Motor neuron (in vitro differentiated cells): ENCODE results near the gene PM20D1. TPM values are rescaled to one million over a fixed set of nuclear protein-coding genes. Genes with fewer than 3 reads are reported as not detected.
"Not testable (repeated sequence)": the region's sequence is repeated elsewhere in the genome, so short reads cannot be mapped to it uniquely, and the experiment has no call there.

Experiments used
- ATAC-seq, 8 experiments: fragments of 200-7000 bp; cut with Tn5 transposase; replicated peaks in 6 of 8; 2 replicates each; pipeline ENCODE4 v1.8.0; 2021; ENCODE audit warnings: mild to moderate bottlenecking in 8 of 8, moderate library complexity in 8 of 8
- H3K27ac ChIP-seq, 2 donors: fragments of 250-450 bp; sonication (Bioruptor Pico); 2 replicates each; pipeline ENCODE4 v1.9.0; 2021; ENCODE audit warnings: antibody characterized with exemption in 2 of 2, mild to moderate bottlenecking in 2 of 2, moderate library complexity in 1 of 2
- H3K4me1 ChIP-seq, 2 donors: fragments of 250-450 bp; sonication (Bioruptor Pico); replicated peaks in 1 of 2; 2 replicates each; pipeline ENCODE4 v1.6.1; 2021; ENCODE audit warnings: antibody characterized with exemption in 2 of 2, mild to moderate bottlenecking in 2 of 2, moderate library complexity in 1 of 2
- H3K4me3 ChIP-seq, 5 donors: fragments of 250-450 bp; sonication (Bioruptor Pico); 2 replicates each; pipeline ENCODE4 v1.9.0; 2021; ENCODE audit warnings: antibody characterized with exemption in 5 of 5, mild to moderate bottlenecking in 5 of 5, moderate library complexity in 4 of 5
- WGBS, 10 experiments: fragments of 450-650 bp; shearing (Covaris generic); methylation state at CpG; one replicate each; pipeline ENCODE4 v1.0.0; 2022; 5-methylcytosine and 5-hydroxymethylcytosine counted together
- in situ Hi-C, 9 experiments: fragments of 400-800 bp; cut with MboI; loops; one replicate each; pipeline ENCODE4 v1.15.0; 2021; ENCODE audit warnings: low sequenced_read_pairs in 9 of 9, low pct_unique_long_range_greater_than_20kb in 2 of 9; ENCODE audit not compliant: unreplicated experiment in 9 of 9
- total RNA-seq, 8 experiments: library from RNA; unstranded; fragments of 300-600 nt; gene quantifications; 2 replicates each; pipeline versions ENCODE4 v1.2.3 to v1.2.4, GENCODE V29; 2022

PM20D1 gene, protein sequence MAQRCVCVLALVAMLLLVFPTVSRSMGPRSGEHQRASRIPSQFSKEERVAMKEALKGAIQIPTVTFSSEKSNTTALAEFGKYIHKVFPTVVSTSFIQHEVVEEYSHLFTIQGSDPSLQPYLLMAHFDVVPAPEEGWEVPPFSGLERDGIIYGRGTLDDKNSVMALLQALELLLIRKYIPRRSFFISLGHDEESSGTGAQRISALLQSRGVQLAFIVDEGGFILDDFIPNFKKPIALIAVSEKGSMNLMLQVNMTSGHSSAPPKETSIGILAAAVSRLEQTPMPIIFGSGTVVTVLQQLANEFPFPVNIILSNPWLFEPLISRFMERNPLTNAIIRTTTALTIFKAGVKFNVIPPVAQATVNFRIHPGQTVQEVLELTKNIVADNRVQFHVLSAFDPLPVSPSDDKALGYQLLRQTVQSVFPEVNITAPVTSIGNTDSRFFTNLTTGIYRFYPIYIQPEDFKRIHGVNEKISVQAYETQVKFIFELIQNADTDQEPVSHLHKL
- total RNA-seq = 1 to 10 TPM in 2 of 8 experiments, under 1 TPM in 5, not detected in 1; 0.05 to 1.8 (median 0.52) TPM

DNA sequence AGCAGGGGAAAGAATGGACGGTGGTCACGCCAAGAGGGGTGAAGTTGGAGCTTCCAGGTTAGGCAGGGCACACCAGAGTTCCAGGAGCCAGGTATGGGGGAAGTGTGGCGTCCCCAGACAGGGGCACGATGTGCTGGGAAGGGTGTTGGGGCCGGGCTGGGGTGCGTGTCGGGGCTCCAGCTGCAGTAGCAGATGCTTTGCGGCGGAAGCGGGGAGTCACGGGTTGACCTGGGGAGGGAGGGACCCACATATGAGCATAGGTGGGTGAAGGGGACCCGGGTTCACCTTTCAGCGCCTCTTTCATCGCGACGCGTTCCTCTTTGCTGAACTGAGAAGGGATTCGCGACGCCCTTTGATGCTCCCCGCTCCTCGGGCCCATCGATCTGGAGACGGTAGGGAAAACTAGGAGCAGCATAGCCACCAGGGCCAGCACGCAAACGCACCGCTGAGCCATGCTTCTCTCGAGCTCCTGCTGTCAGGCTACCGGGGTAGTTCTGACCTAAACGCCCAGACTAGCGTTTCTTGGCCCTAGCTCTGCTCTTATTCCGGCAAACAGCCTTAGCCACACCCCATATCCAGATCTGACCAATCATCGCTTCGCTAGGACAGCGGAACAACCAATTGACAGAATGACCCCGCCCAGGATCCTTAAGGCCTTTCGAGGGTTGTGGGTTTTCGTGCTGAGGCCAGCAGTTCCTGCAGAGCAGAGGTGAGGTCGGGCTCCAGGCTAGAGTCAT, at the start of gene PM20D1:
PM20D1 (minus strand) TSS at position 514 of the 737 bp plus-strand sequence; CDS start at position 454, 60 bp downstream.
- WGBS, 10 experiments = 0 to 95% (median 40%) methylated on average over 1 to 31 of the region's 39 CpGs; no CpG with 5 or more reads in 1 of the 10 experiments
- H3K4me3 ChIP-seq = peak within 1 kb of the TSS in 1 of 5 donors; percentile 21
- peaks cover 0 to 4% of the 10 kb centered on the region in 2 donors for H3K4me1 ChIP-seq
- H3K27ac ChIP-seq = no peak within 1 kb of the TSS
- in situ Hi-C loops = no loop called here
- peak in 6 of 8 experiments; percentile 71 to 99 (median 98) for ATAC-seq

DNA sequence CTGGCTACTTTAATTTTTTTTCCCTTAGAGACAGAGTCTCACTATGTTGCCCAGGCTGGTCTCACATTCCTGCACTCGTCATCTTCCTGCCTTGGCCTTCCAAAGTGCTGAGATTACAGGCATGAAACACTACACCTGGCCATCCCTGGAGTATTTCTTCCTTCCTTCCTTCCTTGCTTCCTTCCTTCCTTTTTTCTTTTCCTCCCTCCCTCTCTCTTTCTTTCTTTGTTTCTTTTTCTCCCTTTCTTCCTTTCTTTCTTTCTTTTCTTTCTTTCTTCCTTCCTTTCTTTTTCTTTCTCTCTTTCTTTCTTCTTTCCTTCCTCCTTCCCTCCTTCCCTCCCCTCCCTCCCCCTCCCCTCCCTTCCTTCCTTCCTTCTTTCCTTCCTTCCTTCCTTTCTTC, 46.4 kb upstream of the PM20D1 start:
- in situ Hi-C loops = no loop called here
- 27 to 86% (median 56%) methylated on average over 1 of the region's 1 CpG for WGBS, 10 experiments
- no peak overlapping the region for H3K4me3 ChIP-seq
- H3K27ac ChIP-seq = no peak overlapping the region
- ATAC-seq = no peak
- no peaks in the 10 kb centered on the region for H3K4me1 ChIP-seq

DNA sequence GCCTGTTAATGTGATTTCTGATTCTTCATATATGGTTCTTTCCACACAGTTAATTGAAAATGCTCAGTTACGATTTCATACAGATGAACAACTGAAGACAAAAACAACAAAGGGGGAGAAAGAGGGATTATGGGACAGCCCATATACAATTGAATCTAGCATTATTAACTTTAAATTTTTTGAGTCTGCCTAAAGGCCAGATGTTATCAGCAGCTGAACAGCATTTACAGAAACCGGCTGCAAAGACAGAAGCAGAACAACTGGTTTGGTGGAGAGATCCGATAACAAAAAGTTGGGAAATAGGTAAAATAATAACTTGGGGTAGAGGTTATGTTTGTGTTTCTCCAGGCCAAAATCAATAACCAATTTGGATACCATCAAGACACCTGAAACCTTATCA, 44.2 kb upstream of the PM20D1 start:
- H3K27ac ChIP-seq, H3K4me3 ChIP-seq, in situ Hi-C loops, ATAC-seq, H3K4me1 ChIP-seq: not testable (repeated sequence)
- WGBS, 10 experiments = 0 to 100% (median 89%) methylated on average over 1 to 3 of the region's 3 CpGs

DNA sequence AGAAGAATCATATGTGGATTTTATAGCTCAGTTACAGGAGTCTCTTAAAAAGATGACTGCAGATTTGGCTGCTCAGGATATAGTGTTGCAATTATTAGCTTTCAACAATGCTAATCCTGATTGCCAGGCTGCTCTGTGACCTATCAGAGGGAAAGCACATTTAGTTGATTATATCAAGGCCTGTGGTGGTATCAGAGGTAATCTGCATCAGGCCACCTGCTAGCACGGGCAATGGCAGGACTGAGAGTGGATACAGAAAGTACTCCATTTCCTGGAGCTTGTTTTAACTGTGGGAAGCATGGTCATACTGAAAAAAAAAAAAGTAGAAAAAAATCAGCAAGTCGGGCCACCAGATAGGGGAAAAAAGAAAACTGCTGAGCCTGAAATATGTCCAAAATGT, 42.2 kb upstream of the PM20D1 start:
- H3K4me1 ChIP-seq, H3K4me3 ChIP-seq, H3K27ac ChIP-seq, ATAC-seq, in situ Hi-C loops: not testable (repeated sequence)
- 28 to 100% (median 62%) methylated on average over 1 to 2 of the region's 2 CpGs; no CpG with 5 or more reads in 1 of the 10 experiments for WGBS, 10 experiments

DNA sequence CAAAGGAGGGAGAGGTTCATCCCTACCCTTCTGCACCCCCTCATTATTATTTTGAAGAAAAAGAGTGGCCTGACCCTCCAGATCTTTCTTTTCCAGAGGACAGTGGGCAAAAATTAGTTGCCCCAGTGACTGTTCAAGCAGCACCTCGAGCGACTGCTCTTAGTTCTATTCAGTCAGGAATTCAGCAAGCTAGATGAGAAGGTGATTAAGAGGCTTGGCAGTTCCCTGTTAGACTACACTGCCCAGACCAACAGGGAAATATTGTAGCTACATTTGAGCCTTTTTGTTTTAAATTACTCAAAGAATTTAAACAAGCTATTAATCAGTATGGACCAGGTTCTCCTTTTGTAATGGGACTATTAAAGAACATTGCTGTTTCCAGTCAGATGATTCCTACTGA, 41.5 kb upstream of the PM20D1 start:
- ATAC-seq, H3K4me3 ChIP-seq, H3K27ac ChIP-seq, in situ Hi-C loops, H3K4me1 ChIP-seq: not testable (repeated sequence)
- 29 to 93% (median 83%) methylated on average over 1 to 2 of the region's 2 CpGs; no CpG with 5 or more reads in 5 of the 10 experiments for WGBS, 10 experiments

DNA sequence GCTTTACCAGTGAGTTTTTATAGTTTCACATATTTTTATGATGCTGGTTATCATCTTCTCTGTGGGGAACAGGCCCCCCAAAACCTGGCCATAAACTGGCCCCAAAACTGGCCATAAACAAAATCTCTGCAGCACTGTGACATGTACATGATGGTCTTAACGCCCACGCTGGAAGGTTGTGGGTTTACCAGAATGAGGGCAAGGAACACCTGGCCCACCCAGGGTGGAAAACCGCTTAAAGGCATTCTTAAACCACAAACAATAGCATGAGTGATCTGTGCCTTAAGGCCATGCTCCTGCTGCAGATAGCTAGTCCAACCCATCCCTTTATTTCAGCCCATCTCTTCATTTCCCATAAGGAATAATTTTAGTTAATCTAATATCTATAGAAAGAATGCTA, 40.7 kb upstream of the PM20D1 start:
- in situ Hi-C loops, H3K27ac ChIP-seq, H3K4me1 ChIP-seq, H3K4me3 ChIP-seq, ATAC-seq: not testable (repeated sequence)
- WGBS, 10 experiments = 60 to 100% (median 100%) methylated on average over 1 to 3 of the region's 3 CpGs; no CpG with 5 or more reads in 2 of the 10 experiments

DNA sequence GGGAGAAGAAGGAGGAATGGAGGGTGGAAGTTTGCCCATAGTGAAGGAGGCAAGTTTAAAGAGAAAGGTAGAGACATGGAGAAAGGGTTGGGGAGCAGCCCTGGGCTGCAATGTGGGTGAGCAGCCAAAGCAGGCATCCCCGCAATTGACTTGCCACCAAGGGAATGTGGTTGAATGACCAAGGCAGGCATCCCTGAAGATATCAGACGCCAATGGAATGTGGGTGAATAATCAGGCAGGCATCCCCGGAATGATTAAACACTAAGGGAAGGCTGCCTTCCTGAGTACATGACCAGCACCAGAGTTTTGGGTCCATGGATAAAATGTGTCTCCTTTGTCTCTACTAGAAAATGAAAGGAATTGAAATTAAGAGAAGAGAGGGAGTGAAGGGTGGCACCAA, 39.8 kb upstream of the PM20D1 start:
- in situ Hi-C loops, H3K4me1 ChIP-seq, H3K27ac ChIP-seq, H3K4me3 ChIP-seq, ATAC-seq: not testable (repeated sequence)
- 9 to 100% (median 70%) methylated on average over 2 to 3 of the region's 3 CpGs; no CpG with 5 or more reads in 1 of the 10 experiments for WGBS, 10 experiments

DNA sequence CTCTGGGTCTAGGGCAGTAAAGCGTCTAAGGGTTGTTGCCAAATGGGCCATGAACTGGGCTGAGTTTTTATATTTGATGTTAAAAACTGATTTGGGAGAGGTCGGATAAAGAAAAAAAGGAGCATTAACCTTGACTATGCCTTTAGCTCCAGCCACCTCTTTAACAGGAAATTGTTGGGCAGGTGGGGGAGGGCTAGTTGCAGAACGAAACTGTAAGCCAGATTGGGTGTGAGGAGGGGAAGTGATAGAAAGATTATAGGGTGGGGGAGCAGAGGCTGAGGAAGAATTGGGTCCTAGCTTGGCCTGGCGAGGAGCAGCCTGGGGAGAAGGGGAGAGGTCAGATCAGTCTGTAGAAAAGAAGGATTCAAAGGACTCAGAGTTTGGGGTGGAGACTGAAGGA, 39.1 kb upstream of the PM20D1 start:
- H3K27ac ChIP-seq, H3K4me3 ChIP-seq, H3K4me1 ChIP-seq, ATAC-seq, in situ Hi-C loops: not testable (repeated sequence)
- 57 to 90% (median 80%) methylated on average over 1 to 4 of the region's 4 CpGs; no CpG with 5 or more reads in 1 of the 10 experiments for WGBS, 10 experiments

DNA sequence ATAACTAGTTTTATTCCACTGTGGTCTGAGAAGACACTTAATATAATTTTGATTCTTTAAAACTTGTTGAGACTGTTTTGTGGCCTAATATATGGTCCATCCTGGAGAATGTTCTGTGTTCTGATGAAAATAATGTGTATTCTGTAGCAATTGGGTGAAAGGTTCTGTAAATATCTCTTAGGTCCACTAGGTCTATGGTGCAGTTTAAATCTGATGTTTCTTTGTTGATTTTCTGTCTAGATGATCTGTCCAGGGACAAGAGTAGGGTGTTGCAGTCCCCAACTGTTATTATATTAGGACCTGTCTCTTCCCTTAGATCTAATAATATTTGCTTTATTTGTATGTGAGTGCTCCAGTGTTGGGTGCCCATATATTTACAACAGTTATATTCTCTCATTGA, 33.9 kb upstream of the PM20D1 start:
- H3K4me1 ChIP-seq = no peaks in the 10 kb centered on the region
- in situ Hi-C loops = no loop called here
- no peak overlapping the region for H3K27ac ChIP-seq
- ATAC-seq = no peak
- H3K4me3 ChIP-seq = no peak overlapping the region

DNA sequence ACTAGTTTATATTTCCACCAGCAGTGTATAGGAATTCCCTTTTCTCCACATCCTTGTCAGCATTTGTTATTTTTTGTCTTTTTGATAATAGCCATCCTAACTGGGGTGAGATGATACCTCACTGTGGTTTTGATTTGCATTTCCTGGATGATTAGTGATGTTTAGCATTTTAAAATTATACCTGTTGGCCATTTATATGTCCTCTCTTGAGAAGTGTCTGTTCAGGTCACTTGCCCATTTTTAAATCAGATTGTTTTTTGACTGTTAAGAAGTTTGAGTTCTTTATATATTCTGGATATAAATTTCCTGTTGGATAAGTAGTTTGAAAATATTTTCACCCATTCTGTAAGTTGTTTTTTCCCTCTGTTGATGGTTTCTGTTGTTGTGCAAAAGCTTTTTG, 31.0 kb upstream of the PM20D1 start:
- no peak overlapping the region for H3K27ac ChIP-seq
- in situ Hi-C loops = no loop called here
- no peaks in the 10 kb centered on the region for H3K4me1 ChIP-seq
- H3K4me3 ChIP-seq = no peak overlapping the region
- no peak for ATAC-seq

DNA sequence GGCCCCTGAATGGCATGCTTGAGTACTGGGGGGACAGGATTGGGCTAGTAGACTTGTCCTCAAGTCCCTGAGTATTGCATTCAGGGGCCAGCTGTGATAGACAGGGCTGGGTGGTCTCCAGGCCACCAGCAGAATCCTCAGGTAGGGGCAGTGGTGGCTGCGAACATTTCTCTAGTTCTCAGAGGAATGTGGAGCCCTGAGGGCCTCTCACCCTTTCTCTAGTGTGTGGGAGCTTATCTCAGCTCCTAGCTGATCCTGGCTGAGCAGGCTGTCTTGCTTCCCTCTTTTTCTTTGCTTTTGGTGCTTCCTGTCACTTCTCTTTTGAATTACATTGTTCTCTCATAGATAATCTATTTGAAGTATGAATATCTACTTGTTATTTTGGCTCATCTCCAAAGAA, 30.0 kb upstream of the PM20D1 start:
- ATAC-seq = no peak
- Histone ChIP-seq H3K4me1 (no peaks in the 10 kb centered on the region), H3K4me3 (no peak overlapping the region), H3K27ac (no peak overlapping the region)
- in situ Hi-C loops = no loop called here
- WGBS, 10 experiments = 20 to 100% (median 91%) methylated on average over 1 of the region's 1 CpG; no CpG with 5 or more reads in 7 of the 10 experiments

DNA sequence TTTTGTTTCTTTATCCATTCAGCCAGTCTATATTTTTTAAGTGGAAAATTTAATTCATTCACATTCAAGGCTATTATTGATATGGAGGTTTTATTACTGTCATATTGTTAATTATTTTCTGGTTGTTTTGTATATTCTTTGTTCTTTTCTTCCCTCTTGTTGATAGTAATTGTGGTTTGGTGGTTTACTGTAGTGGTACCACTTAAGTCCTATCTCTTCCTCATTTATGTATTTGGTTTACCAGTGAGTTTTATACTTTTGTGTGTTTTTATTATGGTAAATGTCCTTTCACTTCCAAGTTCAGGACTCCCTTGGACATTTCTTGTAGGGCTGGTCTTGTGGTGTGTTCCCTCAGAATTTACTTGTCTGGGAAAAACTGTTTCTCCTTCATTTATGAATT, 28.1 kb upstream of the PM20D1 start:
- in situ Hi-C loops = no loop called here
- Histone ChIP-seq H3K4me3 (no peak overlapping the region), H3K4me1 (no peaks in the 10 kb centered on the region), H3K27ac (no peak overlapping the region)
- ATAC-seq = no peak

DNA sequence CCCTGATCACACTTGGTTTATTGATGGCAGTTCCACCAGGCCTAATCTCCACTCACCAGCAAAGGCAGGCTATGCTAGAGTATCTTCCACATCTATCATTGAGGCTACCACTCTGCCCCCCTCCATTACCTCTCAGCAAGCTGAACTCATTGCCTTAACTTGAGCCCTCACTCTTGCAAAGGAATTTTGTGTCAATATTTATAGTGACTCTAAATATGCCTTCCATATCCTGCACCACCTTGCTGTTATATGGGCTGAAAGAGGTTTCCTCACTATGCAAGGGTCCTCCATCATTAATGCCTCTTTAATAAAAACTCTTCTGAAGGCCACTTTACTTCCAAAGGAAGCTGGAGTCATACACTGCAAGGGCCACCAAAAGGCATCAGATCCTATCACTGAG, 23.2 kb upstream of the PM20D1 start:
- in situ Hi-C loops, H3K4me3 ChIP-seq, H3K27ac ChIP-seq, ATAC-seq, H3K4me1 ChIP-seq: not testable (repeated sequence)
